B cell (primary cell): ENCODE results near the gene VEZT. TPM values are rescaled to one million over a fixed set of nuclear protein-coding genes. Genes with fewer than 3 reads are reported as not detected.

Experiments
- ATAC-seq: fragments of 200-7000 bp; cut with Tn5 transposase; one replicate; pipeline ENCODE4 v1.10.0; 2021; ENCODE audit warnings: low read depth, mild to moderate bottlenecking, moderate number of reproducible peaks, moderate library complexity
- CTCF ChIA-PET: fragments of 350-600 bp; sonication (Branson Sonifier 250); formaldehyde crosslinking; loops from one replicate; lab custom pipeline; 2021; ENCODE audit warnings: antibody characterized with exemption, inconsistent platforms; lab: Charles Lee
- POLR2A ChIA-PET: fragments of 350-600 bp; sonication (Branson Sonifier 250); formaldehyde crosslinking; loops from one replicate; lab custom pipeline; 2021; ENCODE audit warnings: antibody characterized with exemption; lab: Charles Lee
- DNase-seq: peaks from one replicate; pipeline ENCODE4 v3.0.0; 2013
- H2AFZ ChIP-seq: 2 replicates; pipeline ENCODE4 v1.6.1; 2012; ENCODE audit warnings: mild to moderate bottlenecking, low read depth, low read length; ENCODE audit not compliant: insufficient read depth, poor library complexity, severe bottlenecking
- H3K27ac ChIP-seq, 2 donors: 1 replicate in 1 of 2; 2 replicates in 1 of 2; pipeline ENCODE4 v1.5.1; 2012 to 2013; ENCODE audit warnings: low read length in 2 of 2, mild to moderate bottlenecking in 2 of 2, moderate library complexity in 1 of 2
- H3K27me3 ChIP-seq, 4 experiments: fragments of 200-600 bp in 1 of 4; sonication (generic) in 1 of 4; replicated peaks in 1 of 4; 1 replicate in 2 of 4; 2 replicates in 2 of 4; pipeline versions ENCODE4 v1.6.1 to v1.7.0; 2013 to 2016; ENCODE audit warnings: low read length in 3 of 4, mild to moderate bottlenecking in 2 of 4, mixed read lengths in 1 of 4, moderate library complexity in 1 of 4; ENCODE audit not compliant: insufficient read depth in 4 of 4, control insufficient read depth in 3 of 4; ENCODE audit errors: control extremely low read depth in 1 of 4
- H3K36me3 ChIP-seq, 2 experiments: replicated peaks in 1 of 2; 1 replicate in 1 of 2; 2 replicates in 1 of 2; pipeline versions ENCODE4 v1.6.1 to v1.7.1; 2013; ENCODE audit warnings: low read length in 1 of 2; ENCODE audit not compliant: insufficient read depth in 2 of 2, control insufficient read depth in 1 of 2; ENCODE audit errors: control extremely low read depth in 1 of 2, extremely low read depth in 1 of 2
- H3K4me1 ChIP-seq, 2 donors: fragments of 200-600 bp in 1 of 2; sonication (generic) in 1 of 2; 1 replicate in 1 of 2; 2 replicates in 1 of 2; pipeline versions ENCODE4 v1.5.1 to v1.6.1; 2013 to 2017; ENCODE audit warnings: low read length in 2 of 2; ENCODE audit not compliant: control insufficient read depth in 2 of 2, insufficient read depth in 2 of 2
- H3K4me2 ChIP-seq: replicated peaks from 2 replicates; pipeline ENCODE3; 2012; ENCODE audit warnings: mild to moderate bottlenecking, low read depth, low read length; ENCODE audit not compliant: poor library complexity, severe bottlenecking
- H3K4me3 ChIP-seq, 5 experiments: fragments of 200-600 bp in 1 of 5; sonication (generic) in 1 of 5; 1 replicate in 3 of 5; 2 replicates in 2 of 5; pipeline versions ENCODE4 v1.5.1 to v1.7.0; 2011 to 2016; ENCODE audit warnings: low read length in 4 of 5, mild to moderate bottlenecking in 4 of 5, low read depth in 2 of 5, control low read depth in 1 of 5, moderate library complexity in 1 of 5; ENCODE audit not compliant: insufficient read depth in 1 of 5; ENCODE audit errors: control extremely low read depth in 1 of 5, extremely low read depth in 1 of 5
- H3K79me2 ChIP-seq: fragments of 200-600 bp; sonication (generic); one replicate; pipeline ENCODE4 v1.6.0; 2016; ENCODE audit warnings: low read length; ENCODE audit not compliant: control insufficient read depth, insufficient read depth
- H3K9ac ChIP-seq: fragments of 200-600 bp; sonication (generic); 2 replicates; pipeline ENCODE4 v1.6.1; 2017; ENCODE audit warnings: mild to moderate bottlenecking, low read length, moderate library complexity
- H3K9me3 ChIP-seq, 3 donors: one replicate each; pipeline versions ENCODE4 v1.6.1 to v1.7.1; 2013; ENCODE audit warnings: low read length in 2 of 3; ENCODE audit not compliant: control insufficient read depth in 2 of 3, insufficient read depth in 1 of 3; ENCODE audit errors: control extremely low read depth in 1 of 3
- H4K20me1 ChIP-seq: 2 replicates; pipeline ENCODE4 v1.6.0; 2012; ENCODE audit warnings: mild to moderate bottlenecking, low read length; ENCODE audit not compliant: insufficient read depth, control insufficient read depth, poor library complexity, severe bottlenecking
- H3K27ac Mint-ChIP-seq: one replicate; pipeline ENCODE4 v1.8.0; 2021; ENCODE audit warnings: mixed read lengths
- H3K27me3 Mint-ChIP-seq: one replicate; pipeline ENCODE4 v1.8.0; 2021; ENCODE audit warnings: mixed read lengths
- H3K4me1 Mint-ChIP-seq: one replicate; pipeline ENCODE4 v1.8.0; 2021; ENCODE audit warnings: mixed read lengths
- H3K4me3 Mint-ChIP-seq: one replicate; pipeline ENCODE4 v1.8.0; 2021; ENCODE audit warnings: mixed read lengths
- H3K9me3 Mint-ChIP-seq: one replicate; pipeline ENCODE4 v1.8.0; 2022; ENCODE audit warnings: mixed read lengths; ENCODE audit not compliant: insufficient read depth
- EZH2 ChIP-seq: IDR thresholded peaks from 2 replicates; pipeline ENCODE4 v1.6.1; 2012; ENCODE audit warnings: borderline replicate concordance, low read depth, mild to moderate bottlenecking, moderate library complexity, low read length; ENCODE audit not compliant: insufficient read depth, poor library complexity, severe bottlenecking
- WGBS: methylation state at CpG from one replicate; pipeline ENCODE4 v1.1.5; 2013; ENCODE audit warnings: missing lambda C conversion rate; ENCODE audit not compliant: insufficient coverage; 5-methylcytosine and 5-hydroxymethylcytosine counted together
- intact Hi-C: fragments of 100-400 bp; cut with micrococcal nuclease; formaldehyde crosslinking; loops from one replicate; pipeline ENCODE4 v1.10.0; 2022
- polyA plus RNA-seq: library from polyadenylated mRNA; depleted of rRNA; stranded (reverse); fragments of >200 nt; gene quantifications from 2 replicates; pipeline ENCODE4 v1.2.3, GENCODE V29; 2012
- total RNA-seq, 2 donors: library from RNA; stranded (reverse); fragments of 120-200 nt in 1 of 2; gene quantifications; 1 replicate in 1 of 2; 2 replicates in 1 of 2; pipeline versions ENCODE4 v1.2.3 to v1.2.4, GENCODE V29; 2013 to 2022
- TF ChIP-seq, protein P1 (sequence below): fragments of 200-600 bp; IDR thresholded peaks from one replicate; pipeline ENCODE4 v1.8.0; 2022; ENCODE audit warnings: antibody characterized with exemption, mild to moderate bottlenecking

The VEZT gene
- total and polyA plus RNA-seq, 2 donors (not counting 1 experiment from before 2014, with no cell fraction given), result 19.9 to 61.8 TPM

DNA sequence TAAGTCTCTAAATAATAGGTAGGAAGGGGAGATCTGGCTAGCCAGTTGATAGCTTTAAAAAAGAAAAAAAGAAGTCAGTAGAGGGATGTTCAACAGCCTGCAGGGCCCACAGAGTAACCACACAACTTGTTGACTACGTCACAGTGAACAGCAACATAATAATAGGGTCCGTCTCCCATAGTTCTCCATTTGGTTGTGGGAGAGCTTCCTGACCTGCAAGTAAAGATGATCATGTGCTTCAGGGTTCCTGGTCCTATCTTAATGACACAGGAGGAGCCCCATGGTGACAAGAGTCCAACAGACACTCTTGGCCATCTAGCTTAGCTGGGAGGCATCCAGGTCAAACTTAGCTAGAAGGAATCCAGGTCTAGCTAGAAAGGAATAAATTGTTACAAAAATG lies 36.5 kb upstream of the VEZT start:
- WGBS, result 100% methylated on average over 2 of the region's 2 CpGs
- CTCF ChIA-PET, result no interaction called here
- Histone ChIP-seq H4K20me1 (no peaks in the 10 kb centered on the region), H3K79me2 (no peaks in the 10 kb centered on the region), H3K9me3 (no peaks in the 10 kb centered on the region), H3K4me3 (no peak overlapping the region), H3K27ac (no peak overlapping the region), H3K4me1 (no peaks in the 10 kb centered on the region), H3K4me2 (no peak overlapping the region), H3K9ac (no peak overlapping the region), H3K36me3 (no peaks in the 10 kb centered on the region), H2AFZ (no peak overlapping the region), H3K27me3 (no peaks in the 10 kb centered on the region)
- Mint-ChIP-seq H3K4me1 (peaks cover 2% of the 10 kb centered on the region), H3K27me3 (no peaks in the 10 kb centered on the region), H3K9me3 (no peaks in the 10 kb centered on the region), H3K27ac (no peak overlapping the region), H3K4me3 (no peak overlapping the region)
- POLR2A ChIA-PET, result no interaction called here
- no peak for ATAC-seq
- intact Hi-C loops, result no loop called here
- DNase-seq, result no peak
- TF ChIP-seq, protein P1, sequence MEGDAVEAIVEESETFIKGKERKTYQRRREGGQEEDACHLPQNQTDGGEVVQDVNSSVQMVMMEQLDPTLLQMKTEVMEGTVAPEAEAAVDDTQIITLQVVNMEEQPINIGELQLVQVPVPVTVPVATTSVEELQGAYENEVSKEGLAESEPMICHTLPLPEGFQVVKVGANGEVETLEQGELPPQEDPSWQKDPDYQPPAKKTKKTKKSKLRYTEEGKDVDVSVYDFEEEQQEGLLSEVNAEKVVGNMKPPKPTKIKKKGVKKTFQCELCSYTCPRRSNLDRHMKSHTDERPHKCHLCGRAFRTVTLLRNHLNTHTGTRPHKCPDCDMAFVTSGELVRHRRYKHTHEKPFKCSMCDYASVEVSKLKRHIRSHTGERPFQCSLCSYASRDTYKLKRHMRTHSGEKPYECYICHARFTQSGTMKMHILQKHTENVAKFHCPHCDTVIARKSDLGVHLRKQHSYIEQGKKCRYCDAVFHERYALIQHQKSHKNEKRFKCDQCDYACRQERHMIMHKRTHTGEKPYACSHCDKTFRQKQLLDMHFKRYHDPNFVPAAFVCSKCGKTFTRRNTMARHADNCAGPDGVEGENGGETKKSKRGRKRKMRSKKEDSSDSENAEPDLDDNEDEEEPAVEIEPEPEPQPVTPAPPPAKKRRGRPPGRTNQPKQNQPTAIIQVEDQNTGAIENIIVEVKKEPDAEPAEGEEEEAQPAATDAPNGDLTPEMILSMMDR, result no peak
- TF ChIP-seq EZH2, result no peak

GRCh38 chr12:95182868-95183415 lies 34.7 kb upstream of the VEZT start:
- no peaks in the 10 kb centered on the region for H3K27me3 ChIP-seq
- no peaks in the 10 kb centered on the region for H3K4me1 ChIP-seq
- H2AFZ ChIP-seq, result no peak overlapping the region
- H3K4me3 ChIP-seq, result no peak overlapping the region
- no peak overlapping the region for H3K4me2 ChIP-seq
- intact Hi-C loops, result no loop called here
- TF ChIP-seq, protein P1, result no peak
- no peak for TF ChIP-seq EZH2
- Mint-ChIP-seq H3K4me1 (peaks cover 6% of the 10 kb centered on the region), H3K27me3 (no peaks in the 10 kb centered on the region), H3K27ac (no peak overlapping the region), H3K4me3 (no peak overlapping the region), H3K9me3 (no peaks in the 10 kb centered on the region)
- ChIA-PET CTCF (no interaction called here), POLR2A (no interaction called here)
- no peak for ATAC-seq
- H3K9ac ChIP-seq, result no peak overlapping the region
- H3K9me3 ChIP-seq, result no peaks in the 10 kb centered on the region
- H4K20me1 ChIP-seq, result no peaks in the 10 kb centered on the region
- no peaks in the 10 kb centered on the region for H3K79me2 ChIP-seq
- no peaks in the 10 kb centered on the region for H3K36me3 ChIP-seq
- 100% methylated on average over 1 of the region's 5 CpGs for WGBS
- no peak for DNase-seq
- H3K27ac ChIP-seq, result no peak overlapping the region
